ENCODE results near the gene CR2. TPM values are rescaled to one million over a fixed set of nuclear protein-coding genes. Genes with fewer than 3 reads are reported as not detected.
"Not testable (repeated sequence)": the region's sequence is repeated elsewhere in the genome, so short reads cannot be mapped to it uniquely, and the experiment has no call there.

The CR2 gene
- not detected in 2 replicates for total RNA-seq

DNA sequence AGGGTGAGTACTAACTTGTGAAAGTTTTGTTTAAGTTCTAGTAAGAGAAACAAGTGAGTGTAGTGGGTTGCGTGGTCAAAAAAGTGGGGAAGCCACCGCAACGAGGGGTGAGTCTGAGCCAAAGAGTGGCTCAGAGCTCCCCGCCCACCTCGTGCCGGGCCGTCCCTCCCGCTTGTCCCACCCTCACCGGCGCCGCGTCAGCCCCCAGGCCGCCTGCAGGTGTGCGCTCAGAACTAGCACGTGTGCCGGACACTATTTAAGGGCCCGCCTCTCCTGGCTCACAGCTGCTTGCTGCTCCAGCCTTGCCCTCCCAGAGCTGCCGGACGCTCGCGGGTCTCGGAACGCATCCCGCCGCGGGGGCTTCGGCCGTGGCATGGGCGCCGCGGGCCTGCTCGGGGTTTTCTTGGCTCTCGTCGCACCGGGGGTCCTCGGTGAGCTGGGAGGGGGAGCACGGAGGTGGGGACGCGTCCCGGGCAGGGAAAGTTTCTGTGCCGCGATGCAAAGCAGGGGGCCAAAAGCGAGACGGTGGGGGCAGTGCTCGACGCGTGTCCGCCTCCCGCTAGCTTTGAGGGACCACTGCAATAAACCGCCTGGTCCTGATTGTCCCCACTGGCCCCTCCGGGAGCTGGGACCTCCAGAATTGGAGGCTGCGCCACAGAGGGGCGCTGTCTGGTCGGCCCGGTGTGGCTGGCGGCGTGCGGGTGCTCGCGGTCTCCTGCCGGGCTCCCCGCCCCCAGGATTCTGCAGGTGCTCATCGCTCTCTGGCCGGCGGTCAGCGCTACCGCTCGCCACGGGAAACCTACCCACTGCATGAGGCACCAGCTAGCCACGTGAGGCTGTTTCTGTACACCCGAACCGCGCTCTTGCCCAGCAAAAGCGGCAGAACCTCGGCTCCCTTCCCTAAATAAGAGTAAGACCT, at the start of gene CR2:
CR2 (plus strand) TSS at position 283 of the 919 bp plus-strand sequence; CDS start at position 374, 91 bp downstream.
- peak; percentile 2 for DNase-seq

DNA sequence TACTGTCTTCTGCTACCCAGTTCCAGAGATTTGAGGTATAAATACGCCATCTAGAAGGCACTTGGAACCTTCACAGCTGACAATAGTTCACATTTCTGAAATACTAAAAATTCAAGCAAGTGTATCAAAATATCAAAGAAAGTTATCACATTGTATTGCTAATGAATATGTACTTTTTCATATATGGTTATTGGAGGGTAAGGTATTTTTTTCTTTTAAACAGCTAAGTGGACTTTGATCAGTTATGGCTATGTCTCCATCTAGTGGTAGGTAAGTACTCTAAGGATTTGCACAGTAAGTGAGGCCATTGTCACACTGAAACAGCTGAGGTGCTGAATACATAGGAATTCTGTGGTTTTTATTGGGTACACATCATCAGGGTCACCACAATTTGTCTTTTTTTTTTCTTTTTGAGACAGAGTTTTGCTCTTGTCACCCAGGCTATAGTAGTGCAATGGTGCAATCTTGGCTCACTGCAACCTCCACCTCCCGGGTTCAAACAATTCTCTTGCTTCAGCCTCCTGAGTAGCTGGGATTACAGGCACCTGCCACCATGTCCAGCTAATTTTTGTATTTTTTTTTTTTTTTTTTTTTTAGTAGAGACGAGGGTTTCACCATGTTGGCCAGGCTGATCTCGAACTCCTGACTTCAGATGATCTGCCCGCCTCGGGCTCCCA, 49.1 kb upstream of the CR2 start:
- peak; percentile 86 for DNase-seq

DNA sequence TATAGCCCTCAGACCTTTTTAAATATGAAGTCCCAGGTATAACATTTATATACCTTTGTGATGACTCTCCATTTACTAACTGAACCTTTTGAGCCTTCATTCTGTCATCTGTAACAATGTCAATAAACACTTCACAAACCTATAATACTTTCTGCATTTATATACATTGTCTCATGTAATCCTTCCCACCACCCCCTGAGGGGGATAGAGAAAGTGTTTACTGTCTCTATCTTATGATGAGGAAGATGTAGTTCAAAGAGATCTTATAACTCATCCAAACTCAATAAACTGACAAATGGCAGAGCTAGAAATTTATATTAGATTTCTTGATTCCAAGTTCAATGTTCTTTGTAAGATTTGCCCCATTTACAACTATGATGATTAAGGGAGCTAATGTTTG, 48.3 kb upstream of the CR2 start:
- no peak for DNase-seq

DNA sequence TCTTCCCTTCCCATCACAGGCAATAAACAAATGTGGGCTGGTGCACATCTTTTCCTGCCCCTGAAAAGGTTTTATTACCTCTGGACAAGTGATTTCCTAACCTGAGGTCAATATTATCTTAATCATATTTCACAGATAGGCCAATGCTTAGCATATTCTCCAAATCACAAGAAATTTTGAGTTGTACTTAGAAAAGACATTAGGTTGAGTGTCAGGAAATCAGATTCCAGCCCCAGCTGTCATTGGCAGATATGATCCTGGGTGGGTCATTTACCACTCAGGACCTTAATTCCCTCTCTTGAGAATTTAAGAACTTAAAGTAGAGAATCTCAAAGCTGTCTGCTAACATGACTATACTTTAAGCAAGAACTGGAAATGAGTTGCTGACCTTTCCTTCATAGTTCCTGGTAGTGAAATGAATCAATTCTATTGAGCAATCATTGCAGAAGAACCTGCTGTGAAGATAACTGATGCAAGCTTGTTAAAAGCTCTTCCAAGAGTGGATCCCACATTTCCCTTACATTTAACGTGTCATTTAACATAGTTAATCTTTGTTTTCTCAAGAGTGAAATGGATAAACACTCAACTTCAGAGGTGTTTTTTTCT, 46.4 kb upstream of the CR2 start:
- DNase-seq, result no peak

DNA sequence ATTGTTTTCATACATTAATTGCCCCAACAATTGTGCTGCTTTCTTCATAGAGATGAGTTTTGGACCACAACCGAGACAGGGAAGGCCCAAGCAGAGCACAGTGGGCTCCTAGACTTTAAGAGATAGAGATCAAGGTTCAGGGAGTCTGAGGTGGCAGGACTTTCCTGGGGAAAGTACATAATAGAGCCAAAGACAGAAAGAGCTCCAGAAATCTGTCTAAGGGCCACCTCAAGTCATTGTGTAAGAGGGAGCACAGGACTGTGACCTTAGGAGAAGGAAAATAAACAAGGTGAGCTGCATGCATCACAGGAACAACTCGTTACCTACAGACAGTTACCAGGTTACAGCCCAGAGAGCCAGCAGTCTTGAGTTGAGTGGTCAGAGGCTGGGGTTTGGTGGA, 41.3 kb upstream of the CR2 start:
- no peak for DNase-seq

DNA sequence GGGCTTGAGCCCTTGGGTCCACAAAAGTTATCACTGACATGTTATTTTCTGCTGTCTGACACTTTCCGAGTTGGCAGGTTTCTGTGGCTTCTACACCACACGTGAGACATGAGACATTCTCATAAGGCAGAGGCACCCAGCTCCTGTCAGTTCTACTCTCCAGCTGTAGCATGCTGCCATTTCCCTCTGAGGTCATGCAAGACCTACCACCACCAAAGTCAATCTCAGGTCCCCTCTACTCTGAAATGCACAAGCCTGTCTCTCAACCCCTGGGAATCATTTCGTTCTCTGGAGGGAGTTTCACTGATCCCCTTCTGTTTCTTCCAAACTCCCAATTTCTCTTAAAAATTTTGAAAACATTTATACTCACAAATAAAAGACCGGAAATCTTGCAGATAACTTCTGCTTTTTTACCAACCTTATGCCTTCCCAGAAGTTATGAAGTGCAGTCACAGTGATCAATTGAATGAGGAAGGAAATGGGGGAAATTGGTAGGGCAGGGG, 39.5 kb upstream of the CR2 start:
- DNase-seq, result no peak

DNA sequence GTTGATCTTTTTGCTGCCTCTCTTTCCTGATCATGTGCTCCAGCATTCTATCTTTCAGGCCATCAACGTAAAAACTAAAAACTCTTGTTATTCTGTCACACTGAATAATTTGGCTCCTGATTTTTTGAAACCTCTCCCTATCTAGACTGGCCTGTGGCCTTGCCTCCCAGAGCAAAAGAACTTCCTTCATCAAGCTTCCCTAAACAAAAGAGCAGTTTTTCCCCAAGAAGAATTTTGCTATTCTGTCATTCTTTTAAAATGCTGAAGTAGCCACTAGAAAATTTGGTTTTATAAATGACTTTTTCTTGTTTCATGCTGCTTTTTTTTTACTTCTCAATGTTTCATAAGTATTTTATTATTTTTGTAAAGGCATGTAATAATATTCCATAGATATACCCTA, 37.1 kb upstream of the CR2 start:
- DNase-seq, result no peak

DNA sequence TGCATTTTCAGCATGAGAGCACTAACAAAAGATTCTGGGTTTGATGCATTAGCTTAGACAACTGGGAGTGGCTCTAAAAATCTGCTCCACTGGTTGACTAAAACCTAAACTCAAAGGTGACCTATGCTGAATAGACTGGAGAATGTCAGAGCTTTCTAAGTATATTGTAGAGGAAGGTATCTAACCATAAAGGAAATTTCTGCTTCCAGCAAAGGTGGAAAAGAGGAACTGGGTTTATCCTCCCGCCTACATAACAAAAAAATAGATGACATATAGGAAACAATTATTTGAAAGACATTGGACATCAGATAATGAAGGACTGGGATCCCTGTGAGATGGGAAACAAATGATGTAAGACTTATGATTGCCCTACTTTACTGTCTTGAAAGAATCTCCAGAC, 35.8 kb upstream of the CR2 start:
- DNase-seq, result no peak

DNA sequence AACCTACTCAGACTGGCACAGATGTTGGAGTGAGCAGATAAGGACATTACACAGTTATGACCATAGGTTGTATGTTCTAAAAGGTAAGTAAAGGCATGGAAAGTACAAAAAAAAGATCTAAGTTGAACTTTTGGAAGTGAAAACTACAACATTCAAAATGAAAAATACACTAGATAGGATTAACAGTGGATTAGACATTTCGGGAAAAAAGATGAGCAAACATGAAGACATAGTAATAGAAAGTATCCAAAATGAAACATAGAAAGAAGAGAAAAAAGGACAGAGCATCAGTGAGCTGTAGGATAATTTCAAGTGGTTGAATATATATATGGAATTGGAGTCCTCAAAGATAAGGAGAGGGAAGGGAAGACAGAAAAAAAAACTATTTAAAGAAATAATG, 34.0 kb upstream of the CR2 start:
- no peak for DNase-seq

DNA sequence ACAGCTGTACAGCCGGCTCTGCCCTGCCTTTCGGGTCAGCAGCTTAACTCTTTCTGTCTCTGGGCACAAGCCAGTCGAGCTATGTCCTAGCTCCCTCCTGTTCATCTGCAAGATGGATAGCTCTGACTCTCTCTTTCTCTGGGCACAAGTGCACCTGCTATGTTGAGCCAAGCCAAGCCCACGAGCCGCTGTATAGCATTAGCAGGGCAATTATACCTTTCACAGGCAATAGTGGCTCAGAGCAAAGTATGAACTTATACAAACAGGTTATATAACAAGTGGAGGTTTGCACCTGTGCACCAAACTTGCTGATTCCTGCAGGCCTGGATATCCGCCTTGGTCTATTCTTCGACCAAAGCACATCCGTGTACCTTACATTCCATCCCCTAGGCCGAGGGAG, 33.0 kb upstream of the CR2 start:
- DNase-seq, result no peak

DNA sequence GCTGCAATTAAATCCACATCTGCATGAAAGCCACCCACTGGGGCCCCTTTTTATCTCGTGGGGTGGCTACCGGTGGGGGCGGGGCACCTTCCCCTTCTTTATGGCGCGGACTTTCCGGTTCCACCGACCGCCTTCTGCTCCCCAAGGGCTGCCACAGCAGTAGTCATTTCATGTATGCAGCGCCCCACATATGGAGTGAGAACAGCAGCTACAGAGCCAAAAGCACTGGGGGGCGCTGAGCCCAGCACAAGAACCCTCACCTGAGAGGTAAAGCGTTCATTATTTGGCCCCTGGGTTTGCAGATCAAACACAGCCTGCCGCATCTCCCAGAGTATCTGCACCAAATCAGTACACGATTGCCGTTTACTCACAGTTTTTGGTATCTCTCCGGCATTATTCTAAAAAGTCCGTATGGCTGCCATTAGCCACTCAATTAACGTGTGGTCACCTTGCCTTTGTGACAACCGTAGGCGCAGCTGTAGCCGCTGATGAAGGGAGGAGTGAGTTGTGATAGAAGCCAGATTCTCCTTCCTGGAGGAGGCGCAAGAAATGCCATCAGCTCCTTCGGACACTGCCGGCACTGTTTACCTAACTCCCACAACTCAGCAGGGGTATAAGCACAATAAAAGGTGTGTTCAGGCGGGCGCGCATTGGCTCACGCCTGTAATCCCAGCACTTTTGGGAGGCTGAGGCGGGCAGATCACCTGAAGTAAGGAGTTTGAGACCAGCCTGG, 30.4 kb upstream of the CR2 start:
- no peak for DNase-seq

DNA sequence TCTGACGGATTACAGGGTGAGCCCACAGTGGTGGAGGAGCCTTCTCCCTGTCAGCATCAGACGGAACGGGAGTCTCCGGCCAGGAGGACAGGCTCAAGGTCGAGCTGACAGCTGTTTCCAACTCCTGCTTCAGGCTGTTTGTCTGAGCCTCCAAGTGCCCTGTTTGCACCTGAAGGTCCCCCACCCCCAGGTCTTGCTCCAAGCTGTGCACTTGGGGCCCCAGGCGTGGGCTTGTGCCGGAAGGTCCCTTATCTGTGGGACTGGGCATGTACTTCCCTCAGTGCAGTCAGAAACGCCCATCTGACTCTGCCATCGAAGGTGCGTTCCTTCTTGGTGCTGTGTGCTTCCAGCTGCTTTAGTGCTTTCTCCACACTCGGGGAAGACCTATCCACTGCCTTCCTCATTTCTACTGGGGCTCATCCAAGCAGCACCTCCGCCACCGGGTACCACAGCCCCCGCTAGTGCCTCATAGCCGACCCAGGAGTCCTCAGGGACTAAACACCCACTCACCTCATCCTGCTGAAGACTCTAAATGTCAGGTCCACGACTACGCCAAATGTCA, 29.5 kb upstream of the CR2 start:
- no peak for DNase-seq

DNA sequence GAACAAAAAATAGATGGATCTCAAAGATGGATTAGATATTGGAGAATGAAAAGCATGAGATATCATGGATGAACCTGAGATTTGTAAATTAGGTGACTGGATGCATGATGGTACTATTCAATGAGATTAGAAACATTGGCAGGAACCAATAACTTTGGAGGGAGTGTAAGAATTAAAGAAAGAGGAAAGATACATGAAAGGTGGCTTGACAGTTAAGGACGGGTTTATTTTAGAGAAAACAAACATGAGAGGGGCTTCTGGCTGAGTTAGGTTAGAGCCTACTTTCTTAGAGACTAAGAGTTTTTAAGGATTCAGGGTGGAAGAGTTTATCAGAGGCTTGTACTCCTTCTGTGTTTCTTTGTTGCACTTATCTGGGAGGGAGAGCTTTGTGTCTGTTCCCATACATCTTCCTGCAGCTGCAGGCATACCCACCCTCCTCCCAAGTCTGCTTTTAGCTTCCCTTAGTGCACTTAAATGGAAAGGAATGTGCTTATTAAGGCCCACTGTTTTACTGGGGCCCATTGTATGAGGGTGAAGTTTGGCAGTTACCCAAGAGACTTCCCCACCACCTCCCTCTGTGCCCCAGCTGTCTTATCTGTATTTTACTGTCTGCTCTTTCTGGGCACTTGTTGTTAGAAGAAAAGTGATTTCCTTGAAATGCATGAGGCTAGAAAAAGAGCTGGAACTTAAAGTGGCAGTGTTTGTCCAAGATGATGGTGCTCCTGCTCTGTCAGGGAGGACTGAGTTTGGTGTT, 26.1 kb upstream of the CR2 start:
- no peak for DNase-seq

DNA sequence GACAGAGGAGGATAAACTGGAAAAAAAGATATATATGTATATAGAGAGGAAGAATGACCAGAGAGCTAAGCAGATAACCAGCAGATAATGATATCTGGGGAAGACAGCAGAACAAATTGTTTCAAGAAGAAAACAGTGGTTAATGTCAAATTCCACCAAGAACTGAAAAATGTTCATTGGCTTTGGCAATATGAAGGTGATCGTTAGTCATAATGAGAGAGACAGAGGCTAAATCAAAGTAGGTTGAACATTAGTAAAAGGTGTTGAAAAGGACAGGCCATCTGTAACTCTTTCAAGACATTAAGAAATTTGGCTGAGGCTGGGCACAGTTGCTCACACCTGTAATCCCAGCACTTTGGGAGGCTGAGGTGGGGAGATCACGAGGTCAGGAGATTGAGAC, 25.3 kb upstream of the CR2 start:
- no peak for DNase-seq

DNA sequence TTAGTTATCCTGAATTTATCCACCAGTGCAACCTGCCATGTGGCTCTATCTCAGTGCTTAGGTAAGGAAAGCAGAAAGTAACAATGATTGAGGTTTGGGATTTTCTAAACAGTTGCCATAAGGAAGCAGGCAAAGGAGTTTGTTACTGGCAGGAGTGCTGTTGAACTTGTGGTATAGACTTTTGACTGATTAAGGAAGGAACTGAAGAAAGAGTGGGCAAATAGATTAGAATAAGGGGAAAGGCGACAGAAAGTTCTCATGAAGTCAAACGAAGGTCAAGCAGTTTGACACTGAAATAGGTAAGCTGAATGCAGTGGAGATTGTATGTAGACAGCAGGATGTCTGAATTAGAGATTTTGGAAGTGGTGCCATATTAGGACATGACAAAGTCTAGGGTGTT, 24.2 kb upstream of the CR2 start:
- DNase-seq, result no peak

DNA sequence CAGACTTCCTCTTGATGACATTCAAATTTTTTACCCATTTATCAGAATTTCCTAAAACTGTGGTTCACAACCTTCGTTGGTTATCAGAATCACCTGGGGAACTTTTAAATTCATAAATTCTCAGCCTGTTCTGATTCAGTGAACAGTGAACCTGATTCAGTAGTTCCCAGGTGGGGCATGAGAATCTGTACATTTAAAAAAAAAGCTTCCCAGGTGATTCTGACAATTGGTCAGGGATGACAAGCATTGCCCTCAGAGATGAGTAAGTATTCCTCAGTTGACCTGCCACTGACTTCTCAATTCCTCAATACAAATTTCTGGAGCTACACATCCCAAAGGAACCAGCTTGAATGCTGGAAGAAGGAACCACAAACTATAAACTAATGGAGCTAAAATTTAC, 23.5 kb upstream of the CR2 start:
- no peak for DNase-seq

DNA sequence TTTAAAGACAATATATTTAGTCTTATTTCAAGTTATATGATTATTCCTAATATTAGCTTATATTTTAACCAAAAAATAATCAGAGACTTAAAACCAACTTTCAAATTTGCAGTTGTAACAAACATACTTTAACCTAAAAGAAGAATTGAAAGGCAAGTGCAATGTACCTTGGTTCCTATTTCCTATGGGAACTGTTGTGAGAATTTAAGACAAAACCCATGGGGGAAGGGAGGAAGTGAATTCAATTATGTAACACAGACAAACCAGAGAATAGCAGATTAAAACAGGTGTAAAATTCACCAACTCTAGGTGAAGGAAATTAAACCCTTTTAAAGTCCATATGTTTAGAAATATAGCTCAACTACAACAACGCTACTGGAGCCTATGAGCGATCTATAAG, 22.6 kb upstream of the CR2 start:
- no peak for DNase-seq

DNA sequence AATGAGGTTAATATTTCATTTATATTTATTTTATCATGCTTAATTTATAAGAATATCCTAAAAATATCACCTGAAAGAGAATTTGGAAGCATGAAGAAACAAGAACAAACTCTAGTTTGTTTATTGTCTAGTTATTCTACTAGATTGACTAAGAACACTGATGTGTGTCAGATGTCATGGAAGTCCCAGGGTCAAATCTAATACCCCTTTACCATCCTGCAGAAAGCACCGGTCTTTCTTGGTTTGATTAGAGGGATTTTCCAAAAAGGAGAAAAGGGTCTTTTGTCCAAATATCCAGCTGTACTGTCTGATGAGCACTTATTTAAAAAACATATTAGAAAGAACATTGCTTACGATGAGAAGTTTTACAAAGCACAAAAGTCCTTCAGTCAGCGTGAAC, 20.7 kb upstream of the CR2 start:
- no peak for DNase-seq

DNA sequence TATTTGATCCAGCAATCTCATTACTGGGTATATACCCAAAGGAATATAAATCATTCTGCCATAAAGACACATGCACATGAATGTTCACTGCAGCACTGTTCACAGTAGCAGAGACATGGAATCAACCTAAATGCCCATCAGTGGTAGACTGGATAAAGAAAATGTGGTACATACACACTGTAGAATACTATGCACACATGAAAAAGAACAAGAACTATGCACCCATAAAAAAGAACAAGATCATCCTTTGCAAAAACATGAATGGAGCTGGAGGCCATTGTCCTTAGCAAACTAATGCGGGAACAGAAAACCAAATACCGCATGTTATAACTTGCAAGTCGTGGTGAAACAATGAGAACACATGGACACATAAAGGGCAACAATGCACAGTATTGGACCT, 17.4 kb upstream of the CR2 start:
- not testable (repeated sequence) for DNase-seq

DNA sequence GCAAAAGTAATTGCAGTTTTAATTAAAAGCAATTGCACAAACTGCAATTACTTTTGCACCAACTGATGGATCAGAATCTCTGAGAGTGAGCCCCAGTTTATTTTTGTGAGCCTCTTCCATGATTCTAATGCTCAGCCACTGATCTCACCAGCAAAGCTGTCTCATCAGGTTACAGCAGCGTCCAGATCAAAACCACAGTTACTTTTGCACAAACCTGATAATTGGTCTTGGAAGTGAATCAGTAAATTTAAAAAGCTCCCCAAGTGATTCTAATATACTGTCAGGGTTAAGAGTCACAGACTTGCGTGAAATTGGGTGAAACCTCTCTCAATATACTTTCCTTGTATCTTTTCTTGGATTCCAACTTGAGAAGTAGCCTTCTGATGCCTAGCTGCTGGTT, 13.5 kb upstream of the CR2 start:
- no peak for DNase-seq

DNA sequence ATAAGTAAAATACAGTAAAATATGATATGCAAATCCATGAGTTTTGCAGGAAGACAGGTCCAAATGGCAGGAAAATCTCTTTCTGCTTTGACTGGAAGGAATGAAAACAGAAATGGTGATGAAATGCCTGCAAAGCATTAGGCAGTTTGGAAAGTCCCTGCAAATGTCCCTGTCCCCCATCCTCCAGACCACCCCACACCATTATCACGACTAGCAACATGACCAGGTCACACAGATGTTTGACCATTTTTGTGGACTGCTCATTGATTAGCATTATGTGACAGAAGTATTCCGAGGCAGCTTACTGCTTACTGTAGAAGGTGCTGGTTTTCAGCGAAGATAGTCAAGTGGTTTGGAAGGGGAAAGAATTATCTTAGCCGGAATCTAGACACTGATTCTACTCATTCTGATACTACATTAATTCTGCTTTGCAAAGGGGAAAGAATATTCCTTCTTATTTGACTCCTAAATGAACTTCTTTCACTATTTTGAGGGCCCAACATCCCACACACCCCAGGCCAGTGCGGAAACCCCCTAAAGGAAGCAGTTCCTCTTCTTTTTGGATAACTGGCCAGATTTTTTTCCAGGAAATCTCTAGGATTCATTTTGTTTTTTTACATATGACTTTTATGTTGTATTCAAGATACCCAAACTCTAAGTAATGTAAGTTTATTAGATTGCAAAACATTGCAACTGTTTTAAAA, 9.5 kb upstream of the CR2 start:
- no peak for DNase-seq
